ENCODE data around the gene DLK2.

The DLK2 gene

GRCh38 chr6:43407296-43407695 is 48.1 kb downstream of the DLK2 start:
- no peaks in the 10 kb centered on the region for H3K27me3 ChIP-seq (ENCODE audit: control insufficient read depth, insufficient read depth, low read length)
- H3K9ac ChIP-seq: no peak overlapping the region
- no peaks in the 10 kb centered on the region for H3K79me2 ChIP-seq
- H3K36me3 ChIP-seq (ENCODE audit: control insufficient read depth, insufficient read depth, low read length): no peaks in the 10 kb centered on the region
- H3K9me3 ChIP-seq (ENCODE audit: control insufficient read depth, low read length): no peaks in the 10 kb centered on the region
- H3K4me2 ChIP-seq (ENCODE audit: low read length): no peak overlapping the region
- H3K27ac ChIP-seq: no peak overlapping the region
- H3K4me1 ChIP-seq: no peaks in the 10 kb centered on the region
- no peak for TF ChIP-seq CTCF (IDR thresholded peaks at IDR 0.05)
- no peak overlapping the region for H2AFZ ChIP-seq
- H3K4me3 ChIP-seq (ENCODE audit: low read depth, low read length): no peak overlapping the region

GRCh38 chr6:43405354-43405753 is 50.0 kb downstream of the DLK2 start:
- Histone ChIP-seq H3K79me2 (no peaks in the 10 kb centered on the region), H2AFZ (no peak overlapping the region), H3K4me2 (ENCODE audit: low read length) (no peak overlapping the region), H3K4me1 (peaks cover 1% of the 10 kb centered on the region), H3K27ac (no peak overlapping the region), H3K9me3 (ENCODE audit: control insufficient read depth, low read length) (no peaks in the 10 kb centered on the region), H3K36me3 (ENCODE audit: control insufficient read depth, insufficient read depth, low read length) (no peaks in the 10 kb centered on the region), H3K4me3 (ENCODE audit: low read depth, low read length) (no peak overlapping the region), H3K27me3 (ENCODE audit: control insufficient read depth, insufficient read depth, low read length) (no peaks in the 10 kb centered on the region), H3K9ac (no peak overlapping the region)
- TF ChIP-seq CTCF (IDR thresholded peaks at IDR 0.05): no peak

GRCh38 chr6:43402820-43403219 is 52.5 kb downstream of the DLK2 start:
- H3K4me3 ChIP-seq (ENCODE audit: low read depth, low read length): no peak overlapping the region
- H2AFZ ChIP-seq: no peak overlapping the region
- H3K79me2 ChIP-seq: no peaks in the 10 kb centered on the region
- H3K4me2 ChIP-seq (ENCODE audit: low read length): no peak overlapping the region
- H3K27ac ChIP-seq: no peak overlapping the region
- H3K9ac ChIP-seq: no peak overlapping the region
- no peak for TF ChIP-seq CTCF (IDR thresholded peaks at IDR 0.05)
- peaks cover 11% of the 10 kb centered on the region for H3K4me1 ChIP-seq
- no peaks in the 10 kb centered on the region for H3K9me3 ChIP-seq (ENCODE audit: control insufficient read depth, low read length)
- H3K36me3 ChIP-seq (ENCODE audit: control insufficient read depth, insufficient read depth, low read length): no peaks in the 10 kb centered on the region
- H3K27me3 ChIP-seq (ENCODE audit: control insufficient read depth, insufficient read depth, low read length): no peaks in the 10 kb centered on the region

- TF ChIP-seq CTCF (IDR thresholded peaks at IDR 0.05): no peak
- H3K9ac ChIP-seq: no peak overlapping the region
- no peak overlapping the region for H3K4me2 ChIP-seq (ENCODE audit: low read length)
- no peak overlapping the region for H2AFZ ChIP-seq
- H3K9me3 ChIP-seq (ENCODE audit: control insufficient read depth, low read length): no peaks in the 10 kb centered on the region
- H3K27me3 ChIP-seq (ENCODE audit: control insufficient read depth, insufficient read depth, low read length): no peaks in the 10 kb centered on the region
- peaks cover 11% of the 10 kb centered on the region for H3K4me1 ChIP-seq
- no peak overlapping the region for H3K4me3 ChIP-seq (ENCODE audit: low read depth, low read length)
- H3K36me3 ChIP-seq (ENCODE audit: control insufficient read depth, insufficient read depth, low read length): no peaks in the 10 kb centered on the region
- no peaks in the 10 kb centered on the region for H3K79me2 ChIP-seq
- H3K27ac ChIP-seq: no peak overlapping the region
These were observed 53.6 kb downstream of the DLK2 start for GRCh38 chr6:43401730-43402129.
